ENCODE measurements around the gene SORL1. TPM values are rescaled to one million over a fixed set of nuclear protein-coding genes. Genes with fewer than 3 reads are reported as not detected.
A peak's percentile ranks its signal among the peaks of the same experiment; 100 is the strongest.

The SORL1 gene
- total and polyA plus RNA-seq, 2 of the 13 experiments (the other 11 are each of a cell fraction or from before 2014, with no cell fraction given): 21.3 to 148 TPM

- TF ChIP-seq SOX6 (IDR thresholded peaks at IDR 0.05) (no peak), SOX6 (CRISPR knock-in tag; IDR thresholded peaks at IDR 0.05) (peak; percentile 87), HNF4A (CRISPR knock-in tag; IDR thresholded peaks at IDR 0.05) (peak; percentile 93), CSRNP2 (CRISPR knock-in tag; conservative IDR thresholded peaks at IDR 0.05; ENCODE audit: low read depth) (no peak), ZNF543 (CRISPR knock-in tag; IDR thresholded peaks at IDR 0.05) (0 out of 2 replicates have a peak, but pooled peaks have one; percentile 27), JUNB (CRISPR knock-in tag; IDR thresholded peaks at IDR 0.05; ENCODE audit: borderline replicate concordance) (peak; percentile 86), MED1 (CRISPR knock-in tag; IDR thresholded peaks at IDR 0.05) (peak; percentile 92), CHD2 (IDR thresholded peaks at IDR 0.05; ENCODE audit: low read depth, low read length) (no peak), ZNF550 (CRISPR knock-in tag; IDR thresholded peaks at IDR 0.05; ENCODE audit: borderline replicate concordance) (no peak), ZNF264 (CRISPR knock-in tag; IDR thresholded peaks at IDR 0.05) (peak; percentile 81; the same call in 1 of the 2 replicates), NFIB (CRISPR knock-in tag; IDR thresholded peaks at IDR 0.05; ENCODE audit: borderline replicate concordance) (no peak), DRAP1 (CRISPR knock-in tag; IDR thresholded peaks at IDR 0.05) (peak; percentile 54; the same call in 1 of the 2 replicates), SAFB2 (CRISPR knock-in tag; IDR thresholded peaks at IDR 0.05; ENCODE audit: borderline replicate concordance, low read depth) (no peak), HNF4G (IDR thresholded peaks at IDR 0.05; ENCODE audit: borderline replicate concordance, low read depth, low read length) (peak; percentile 68), HNF4G (CRISPR knock-in tag; IDR thresholded peaks at IDR 0.05; ENCODE audit: borderline replicate concordance, low read depth) (peak; percentile 89), HNF1B (CRISPR knock-in tag; IDR thresholded peaks at IDR 0.05) (peak; percentile 83; the same call in 1 of the 2 replicates), ZNF557 (CRISPR knock-in tag; IDR thresholded peaks at IDR 0.05) (no peak), ZBTB44 (CRISPR knock-in tag; IDR thresholded peaks at IDR 0.05) (no peak), CBX5 (CRISPR knock-in tag; IDR thresholded peaks at IDR 0.05; ENCODE audit: borderline replicate concordance) (no peak), ZNF879 (CRISPR knock-in tag; IDR thresholded peaks at IDR 0.05) (no peak), NR2F1 (CRISPR knock-in tag; IDR thresholded peaks at IDR 0.05) (peak in 1 of 2 experiments; percentile 23; a peak in 2 of 4 replicates), AGO2 (optimal IDR thresholded peaks at IDR 0.05; ENCODE audit: low read depth, low read length) (no peak), ZNF746 (CRISPR knock-in tag; IDR thresholded peaks at IDR 0.05) (0 out of 2 replicates have a peak, but pooled peaks have one; percentile 38)
- TF ChIP-seq, protein P1, sequence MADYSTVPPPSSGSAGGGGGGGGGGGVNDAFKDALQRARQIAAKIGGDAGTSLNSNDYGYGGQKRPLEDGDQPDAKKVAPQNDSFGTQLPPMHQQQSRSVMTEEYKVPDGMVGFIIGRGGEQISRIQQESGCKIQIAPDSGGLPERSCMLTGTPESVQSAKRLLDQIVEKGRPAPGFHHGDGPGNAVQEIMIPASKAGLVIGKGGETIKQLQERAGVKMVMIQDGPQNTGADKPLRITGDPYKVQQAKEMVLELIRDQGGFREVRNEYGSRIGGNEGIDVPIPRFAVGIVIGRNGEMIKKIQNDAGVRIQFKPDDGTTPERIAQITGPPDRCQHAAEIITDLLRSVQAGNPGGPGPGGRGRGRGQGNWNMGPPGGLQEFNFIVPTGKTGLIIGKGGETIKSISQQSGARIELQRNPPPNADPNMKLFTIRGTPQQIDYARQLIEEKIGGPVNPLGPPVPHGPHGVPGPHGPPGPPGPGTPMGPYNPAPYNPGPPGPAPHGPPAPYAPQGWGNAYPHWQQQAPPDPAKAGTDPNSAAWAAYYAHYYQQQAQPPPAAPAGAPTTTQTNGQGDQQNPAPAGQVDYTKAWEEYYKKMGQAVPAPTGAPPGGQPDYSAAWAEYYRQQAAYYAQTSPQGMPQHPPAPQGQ (CRISPR knock-in tag; IDR thresholded peaks at IDR 0.05; ENCODE audit: borderline replicate concordance): no peak
Measured at GRCh38 chr11:121553806-121554205, 101.7 kb downstream of the SORL1 start (continued).

Data from HepG2 (cell line).